SK-N-SH (cell line): ENCODE results near the gene FMNL1. TPM values are rescaled to one million over a fixed set of nuclear protein-coding genes. Genes with fewer than 3 reads are reported as not detected.

Source experiments
- CTCF ChIA-PET: fragments of 300-600, 350-600 bp; formaldehyde crosslinking; extraction: SDS; loops from one replicate; lab custom pipeline; 2021; lab: Yijun Ruan, JAX
- POLR2A ChIA-PET: fragments of 350-600 bp; sonication (Branson Sonifier 250); formaldehyde crosslinking; extraction: SDS; loops from one replicate; lab custom pipeline; 2020; ENCODE audit warnings: antibody characterized with exemption, inconsistent platforms; lab: Yijun Ruan, JAX
- DNase-seq: peaks from one replicate; pipeline ENCODE4 v3.0.0; 2012
- H2AFZ ChIP-seq: fragments of 200-600 bp; sonication (generic); 2 replicates; pipeline ENCODE4 v1.8.1; 2016; ENCODE audit warnings: antibody characterized with exemption, mild to moderate bottlenecking, low read depth
- H3F3A ChIP-seq: fragments of 200-600 bp; sonication (generic); replicated peaks from 2 replicates; pipeline ENCODE3; 2016; ENCODE audit warnings: antibody characterized with exemption, mild to moderate bottlenecking; ENCODE audit not compliant: insufficient read depth
- H3K27ac ChIP-seq, 2 experiments: fragments of 200-500 bp in 1 of 2; fragments of 200-600 bp in 1 of 2; sonication (Bioruptor generic) in 1 of 2; sonication (generic), shearing (Covaris generic) in 1 of 2; 2 replicates each; pipeline versions ENCODE4 v1.5.1 to v1.6.1; 2014 to 2016; ENCODE audit warnings: low read depth in 2 of 2, inconsistent platforms in 1 of 2, low read length in 1 of 2, mild to moderate bottlenecking in 1 of 2, mixed read lengths in 1 of 2
- H3K27me3 ChIP-seq: fragments of 200-600 bp; sonication (generic), shearing (Covaris generic); 2 replicates; pipeline ENCODE4 v1.6.1; 2016; ENCODE audit warnings: mixed run types; ENCODE audit not compliant: insufficient read depth
- H3K36me3 ChIP-seq, 2 experiments: fragments of 200-500 bp in 1 of 2; fragments of 200-600 bp in 1 of 2; sonication (Bioruptor generic) in 1 of 2; sonication (generic) in 1 of 2; replicated peaks in 1 of 2; 2 replicates each; pipeline versions ENCODE3 to v1.5.1; 2014 to 2016; ENCODE audit warnings: low read length in 1 of 2, mild to moderate bottlenecking in 1 of 2; ENCODE audit not compliant: insufficient read depth in 2 of 2, control insufficient read depth in 1 of 2
- H3K4me1 ChIP-seq, 2 experiments: fragments of 200-500 bp in 1 of 2; fragments of 200-600 bp in 1 of 2; sonication (Bioruptor generic) in 1 of 2; sonication (generic), shearing (Covaris generic) in 1 of 2; 2 replicates each; pipeline versions ENCODE4 v1.5.1 to v1.6.1; 2014 to 2016; ENCODE audit warnings: low read depth in 1 of 2, low read length in 1 of 2, mixed run types in 1 of 2; ENCODE audit not compliant: insufficient read depth in 2 of 2, control insufficient read depth in 1 of 2
- H3K4me2 ChIP-seq: fragments of 200-600 bp; sonication (generic), shearing (Covaris generic); 2 replicates; pipeline ENCODE4 v1.6.1; 2017; ENCODE audit warnings: mixed run types
- H3K4me3 ChIP-seq, 2 experiments: fragments of 200-500 bp in 1 of 2; fragments of 200-600 bp in 1 of 2; sonication (Bioruptor generic) in 1 of 2; sonication (generic), shearing (Covaris generic) in 1 of 2; 2 replicates each; pipeline versions ENCODE4 v1.5.1 to v1.8.1; 2014 to 2016; ENCODE audit warnings: low read depth in 2 of 2, inconsistent platforms in 1 of 2, low read length in 1 of 2, mild to moderate bottlenecking in 1 of 2, mixed read lengths in 1 of 2, moderate library complexity in 1 of 2
- H3K79me2 ChIP-seq: fragments of 200-600 bp; sonication (generic); 2 replicates; pipeline ENCODE4 v1.8.1; 2017; ENCODE audit warnings: mild to moderate bottlenecking; ENCODE audit not compliant: insufficient read depth
- H3K9ac ChIP-seq: fragments of 200-600 bp; sonication (generic); 2 replicates; pipeline ENCODE4 v1.6.1; 2017; ENCODE audit warnings: mixed run types
- H3K9me2 ChIP-seq: fragments of 200-600 bp; sonication (generic); 2 replicates; pipeline ENCODE4 v1.6.1; 2017; ENCODE audit warnings: mixed run types
- H3K9me3 ChIP-seq: fragments of 200-600 bp; sonication (generic); 2 replicates; pipeline ENCODE4 v1.6.1; 2017; ENCODE audit warnings: mixed run types, mild to moderate bottlenecking, moderate library complexity
- H4K20me1 ChIP-seq: fragments of 200-600 bp; sonication (generic); 2 replicates; pipeline ENCODE4 v1.6.1; 2017; ENCODE audit warnings: mild to moderate bottlenecking, mixed run types; ENCODE audit not compliant: insufficient read depth
- CHD2 ChIP-seq: fragments of 150-350 bp; IDR thresholded peaks from 2 replicates; pipeline ENCODE4 v1.6.1; 2018; ENCODE audit warnings: low read length; ENCODE audit not compliant: partially characterized antibody
- EZH2phosphoT487 ChIP-seq: fragments of 200-600 bp; sonication (generic); IDR thresholded peaks from 2 replicates; pipeline ENCODE4 v1.6.1; 2017; ENCODE audit warnings: low read depth, mixed run types, mild to moderate bottlenecking, antibody characterized with exemption, moderate library complexity, borderline replicate concordance
- FOXJ3 ChIP-seq: sonication (generic); formaldehyde crosslinking; IDR thresholded peaks from 2 replicates; pipeline ENCODE4 v1.5.1; 2020; ENCODE audit warnings: mild to moderate bottlenecking, missing genetic modification reagents
- FOXM1 ChIP-seq: IDR thresholded peaks from 2 replicates; pipeline ENCODE4 v1.4.0; 2012; ENCODE audit warnings: low read depth, mild to moderate bottlenecking
- JUND ChIP-seq: IDR thresholded peaks from 2 replicates; pipeline ENCODE4 v1.4.0; 2012
- MAX ChIP-seq: IDR thresholded peaks from 2 replicates; pipeline ENCODE4 v1.4.0; 2012; ENCODE audit warnings: low read depth
- NFIC ChIP-seq: IDR thresholded peaks from 2 replicates; pipeline ENCODE4 v1.4.0; 2012; ENCODE audit warnings: borderline replicate concordance
- PBX3 ChIP-seq: IDR thresholded peaks from 2 replicates; pipeline ENCODE4; 2012
- RAD21 ChIP-seq: IDR thresholded peaks from 2 replicates; pipeline ENCODE4 v1.6.1; 2012; ENCODE audit warnings: mild to moderate bottlenecking, low read length
- RCOR1 ChIP-seq: fragments of 150-350 bp; IDR thresholded peaks from 2 replicates; pipeline ENCODE4 v1.6.1; 2017; ENCODE audit warnings: antibody characterized with exemption, low read length
- RFX5 ChIP-seq: IDR thresholded peaks from 2 replicates; pipeline ENCODE4 v1.6.1; 2012; ENCODE audit warnings: mild to moderate bottlenecking, improper control_type of control experiment, low read length
- RXRA ChIP-seq: IDR thresholded peaks from 2 replicates; pipeline ENCODE4 v1.4.0; 2012; ENCODE audit warnings: low read depth, mild to moderate bottlenecking, borderline replicate concordance
- SIN3A ChIP-seq: IDR thresholded peaks from 2 replicates; pipeline ENCODE4 v1.6.1; 2012; ENCODE audit warnings: low read depth, mild to moderate bottlenecking, low read length, moderate library complexity, borderline replicate concordance
- SMC3 ChIP-seq: IDR thresholded peaks from 2 replicates; pipeline ENCODE4 v1.6.1; 2012; ENCODE audit warnings: low read depth, low read length, improper control_type of control experiment
- TAF1 ChIP-seq: IDR thresholded peaks from 2 replicates; pipeline ENCODE4 v1.6.1; 2012; ENCODE audit warnings: low read depth, mild to moderate bottlenecking, low read length, moderate library complexity, borderline replicate concordance
- TCF12 ChIP-seq: IDR thresholded peaks from 2 replicates; pipeline ENCODE4 v1.4.0; 2012
- TEAD4 ChIP-seq: IDR thresholded peaks from 2 replicates; pipeline ENCODE4 v1.4.0; 2012; ENCODE audit warnings: mild to moderate bottlenecking, borderline replicate concordance; ENCODE audit not compliant: insufficient read depth
- USF2 ChIP-seq: fragments of 150-350 bp; IDR thresholded peaks from 2 replicates; pipeline ENCODE4 v1.6.1; 2017; ENCODE audit warnings: antibody characterized with exemption, low read length, low read depth, borderline replicate concordance
- YY1 ChIP-seq: IDR thresholded peaks from 2 replicates; pipeline ENCODE4 v1.4.0; 2012; ENCODE audit warnings: low read depth, mild to moderate bottlenecking
- ZBTB33 ChIP-seq: IDR thresholded peaks from 2 replicates; pipeline ENCODE4 v1.4.0; 2012; ENCODE audit warnings: low read depth, borderline replicate concordance
- WGBS: methylation state at CpG from one replicate; pipeline ENCODE4 v1.1.6; 2017; ENCODE audit warnings: low lambda C conversion rate; 5-methylcytosine and 5-hydroxymethylcytosine counted together
- polyA plus RNA-seq, 3 experiments: library from polyadenylated mRNA; depleted of rRNA; stranded (reverse); fragments of >200 nt; gene quantifications; 2 replicates each; pipeline ENCODE4 v1.2.3, GENCODE V29; 2012

The FMNL1 gene
- polyA plus RNA-seq, 1 of the 3 experiments (the other 2 are of a cell fraction): 2.8 TPM

- Histone ChIP-seq H3K4me1 (peaks cover 0 to 9% of the 10 kb centered on the region in 2 experiments; a peak in 2 of 4 replicates), H3K4me3 (no peak overlapping the region), H3K27me3 (no peaks in the 10 kb centered on the region), H3K36me3 (peaks cover 67 to 70% of the 10 kb centered on the region in 2 experiments), H2AFZ (no peak overlapping the region), H3K9ac (no peak overlapping the region), H3K79me2 (peaks cover 4% of the 10 kb centered on the region; the same call in 1 of the 2 replicates), H3K4me2 (no peak overlapping the region), H3K9me2 (no peaks in the 10 kb centered on the region), H4K20me1 (peaks cover 24% of the 10 kb centered on the region), H3K9me3 (no peaks in the 10 kb centered on the region), H3F3A (peaks cover 34% of the 10 kb centered on the region), H3K27ac (no peak overlapping the region)
- TF ChIP-seq SMC3: no peak
- no peak for TF ChIP-seq RAD21
- TF ChIP-seq TAF1: no peak
- TF ChIP-seq PBX3: no peak
- no peak for TF ChIP-seq FOXM1
- no peak for TF ChIP-seq RCOR1
- TF ChIP-seq RXRA: no peak
- no peak for TF ChIP-seq SIN3A
- no peak for TF ChIP-seq FOXJ3 (CRISPR knock-in tag)
- TF ChIP-seq NFIC: no peak
- no peak for TF ChIP-seq USF2
- no peak for TF ChIP-seq YY1
- no peak for TF ChIP-seq TEAD4
- no peak for TF ChIP-seq TCF12
- no peak for TF ChIP-seq JUND
- TF ChIP-seq MAX: no peak
- TF ChIP-seq RFX5: no peak
- no peak for TF ChIP-seq CHD2
- TF ChIP-seq ZBTB33: no peak
- TF ChIP-seq EZH2phosphoT487: no peak
- WGBS: 92% methylated on average over 7 of the region's 7 CpGs
- POLR2A ChIA-PET: interaction anchor here (0.6 kb wide), 1 partner anchor 48 kb away, joined by 3 read pairs; no protein-coding TSS in a partner anchor
- CTCF ChIA-PET: interaction anchor here (1.3 to 3.4 kb wide), 4 partner anchors 23 to 51 kb away, joined by 4 to 15 read pairs (median 6); no protein-coding TSS in a partner anchor
- no peak for DNase-seq
These were observed 48.2 kb downstream of the FMNL1 start for GRCh38 chr17:45269912-45270311.
